Loucy (cell line): ENCODE measurements around the gene ZNF135.

Experiments used
- EZH2phosphoT487 ChIP-seq: fragments of 200-600 bp; IDR thresholded peaks from 2 replicates; pipeline ENCODE4 v1.6.1; 2018; ENCODE audit warnings: antibody characterized with exemption, mild to moderate bottlenecking, moderate library complexity, borderline replicate concordance
- TF ChIP-seq, protein P1 (sequence below): fragments of 200-600 bp; sonication (generic); conservative IDR thresholded peaks from 2 replicates; pipeline ENCODE4 v1.5.1; 2014; ENCODE audit warnings: mild to moderate bottlenecking, antibody characterized with exemption, low read length

DNA sequence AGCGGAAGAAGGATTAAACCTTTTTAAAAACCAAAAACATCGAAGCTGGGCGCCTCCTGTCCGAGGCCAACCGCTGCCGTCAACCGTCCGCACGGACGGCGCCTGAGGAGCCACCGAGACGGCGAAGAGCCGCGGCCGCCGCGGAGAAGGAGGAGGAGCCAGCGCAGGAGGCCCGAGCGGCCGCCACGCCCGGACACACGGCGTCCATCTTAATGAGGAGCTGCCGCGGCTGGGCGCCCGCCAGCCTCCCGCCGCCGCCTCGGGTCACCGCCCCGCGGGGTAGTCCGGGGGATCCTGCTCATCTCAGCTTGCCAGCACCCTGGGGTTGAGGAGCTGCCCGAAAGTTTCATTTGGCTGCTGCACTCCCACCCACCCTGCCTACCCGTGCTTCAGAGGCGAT lies 14.7 kb upstream of the ZNF135 start:
- TF ChIP-seq, protein P1, sequence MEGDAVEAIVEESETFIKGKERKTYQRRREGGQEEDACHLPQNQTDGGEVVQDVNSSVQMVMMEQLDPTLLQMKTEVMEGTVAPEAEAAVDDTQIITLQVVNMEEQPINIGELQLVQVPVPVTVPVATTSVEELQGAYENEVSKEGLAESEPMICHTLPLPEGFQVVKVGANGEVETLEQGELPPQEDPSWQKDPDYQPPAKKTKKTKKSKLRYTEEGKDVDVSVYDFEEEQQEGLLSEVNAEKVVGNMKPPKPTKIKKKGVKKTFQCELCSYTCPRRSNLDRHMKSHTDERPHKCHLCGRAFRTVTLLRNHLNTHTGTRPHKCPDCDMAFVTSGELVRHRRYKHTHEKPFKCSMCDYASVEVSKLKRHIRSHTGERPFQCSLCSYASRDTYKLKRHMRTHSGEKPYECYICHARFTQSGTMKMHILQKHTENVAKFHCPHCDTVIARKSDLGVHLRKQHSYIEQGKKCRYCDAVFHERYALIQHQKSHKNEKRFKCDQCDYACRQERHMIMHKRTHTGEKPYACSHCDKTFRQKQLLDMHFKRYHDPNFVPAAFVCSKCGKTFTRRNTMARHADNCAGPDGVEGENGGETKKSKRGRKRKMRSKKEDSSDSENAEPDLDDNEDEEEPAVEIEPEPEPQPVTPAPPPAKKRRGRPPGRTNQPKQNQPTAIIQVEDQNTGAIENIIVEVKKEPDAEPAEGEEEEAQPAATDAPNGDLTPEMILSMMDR, result no peak
- no peak for TF ChIP-seq EZH2phosphoT487
